Measurements from ENCODE around the gene JHY. TPM values are rescaled to one million over a fixed set of nuclear protein-coding genes. Genes with fewer than 3 reads are reported as not detected.
"Not testable (repeated sequence)": the region's sequence is repeated elsewhere in the genome, so short reads cannot be mapped to it uniquely, and the experiment has no call there.

Gene JHY
- total and polyA plus RNA-seq, 3 experiments from 2014 or later: 4.3 to 7.6 (median 4.9) TPM

DNA sequence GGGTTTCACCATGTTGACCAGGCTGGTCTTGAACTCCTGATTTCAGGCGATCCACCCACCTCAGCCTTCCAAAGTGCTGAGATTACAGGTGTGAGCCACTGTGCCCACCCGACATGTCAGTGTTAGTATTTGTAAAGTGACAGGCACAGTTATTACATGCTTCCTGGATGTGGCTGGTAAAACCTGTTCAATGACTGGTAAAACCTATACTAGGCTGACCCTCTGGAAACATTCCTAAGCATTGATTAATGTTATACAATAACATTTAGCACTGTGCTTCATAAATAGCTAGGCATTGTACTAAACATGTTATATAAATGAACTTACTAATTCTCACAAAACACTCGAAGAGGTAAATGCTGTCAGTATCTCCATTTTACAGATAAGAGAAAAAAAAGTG, 20.9 kb upstream of the JHY start:
- H3K4me3 ChIP-seq (ENCODE audit: low read length): no peak overlapping the region

DNA sequence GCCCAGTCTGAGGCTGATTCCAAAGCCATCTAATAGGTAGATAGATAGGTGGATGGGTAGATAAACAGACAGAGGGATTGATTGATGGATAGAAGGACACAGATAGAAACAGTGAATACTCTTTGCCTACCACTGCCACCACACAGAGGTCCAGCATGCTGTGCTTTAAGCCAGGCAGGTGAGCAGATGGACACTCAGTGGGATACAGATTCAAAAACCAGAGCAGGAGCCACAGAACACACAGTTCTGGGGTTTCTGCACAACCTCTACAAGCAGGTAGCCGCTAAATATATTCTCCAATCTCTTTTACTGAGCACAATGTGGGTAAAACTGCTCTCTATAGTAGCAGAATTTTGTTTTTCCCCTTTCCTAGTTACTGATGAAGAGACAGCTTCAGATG, 20.5 kb upstream of the JHY start:
- H3K27ac ChIP-seq (ENCODE audit: low read depth, low read length): no peak overlapping the region
- H3K4me1 ChIP-seq (ENCODE audit: insufficient read depth, low read length): no peaks in the 10 kb centered on the region
- Mint-ChIP-seq H3K4me3 (no peak overlapping the region), H3K9me3 (no peaks in the 10 kb centered on the region), H3K27ac (peak overlapping the region in 4 of 8 donors; percentile 1 to 57 (median 4)), H3K27me3 (no peaks in the 10 kb centered on the region), H3K36me3 (peaks cover 17 to 82% (median 36%) of the 10 kb centered on the region in 3 donors), H3K4me1 (peaks cover 0 to 15% (median 8%) of the 10 kb centered on the region in 3 donors)
- H3K36me3 ChIP-seq (ENCODE audit: insufficient read depth, low read length): peaks cover 13% of the 10 kb centered on the region
- ChIA-PET POLR2A (interaction anchor here (0.9 kb wide), 1 partner anchor 200 kb away, joined by 3 read pairs; the partner anchor contains the start of gene HSPA8), CTCF (interaction anchor here (1.0 to 2.9 kb wide), 6 partner anchors 9 to 197 kb away, joined by 3 to 15 read pairs (median 6); no protein-coding TSS in a partner anchor)
- DNase-seq: no peak
- no peaks in the 10 kb centered on the region for H3K9me3 ChIP-seq (ENCODE audit: low read length)
- no peak overlapping the region for H3K4me3 ChIP-seq (ENCODE audit: low read length)
- H3K27me3 ChIP-seq (ENCODE audit: insufficient read depth, low read length, poor library complexity, severe bottlenecking): no peaks in the 10 kb centered on the region

More for the DNA sequence above, 20.9 kb upstream of the JHY start:
- Mint-ChIP-seq H3K27ac (peak overlapping the region in 3 of 8 donors; percentile 2 to 57 (median 6)), H3K4me1 (peaks cover 3 to 19% (median 12%) of the 10 kb centered on the region in 3 donors), H3K9me3 (no peaks in the 10 kb centered on the region), H3K4me3 (no peak overlapping the region), H3K27me3 (no peaks in the 10 kb centered on the region), H3K36me3 (peaks cover 14 to 82% (median 33%) of the 10 kb centered on the region in 3 donors)
- ChIA-PET POLR2A (no interaction called here), CTCF (interaction anchor here (1.1 to 3.6 kb wide), 4 partner anchors 9 to 161 kb away, joined by 3 to 14 read pairs (median 7); no protein-coding TSS in a partner anchor)
- peaks cover 12% of the 10 kb centered on the region for H3K36me3 ChIP-seq (ENCODE audit: insufficient read depth, low read length)
- no peak overlapping the region for H3K27ac ChIP-seq (ENCODE audit: low read depth, low read length)
- H3K4me1 ChIP-seq (ENCODE audit: insufficient read depth, low read length): peaks cover under 1% of the 10 kb centered on the region
- H3K9me3 ChIP-seq (ENCODE audit: low read length): no peaks in the 10 kb centered on the region
- H3K27me3 ChIP-seq (ENCODE audit: insufficient read depth, low read length, poor library complexity, severe bottlenecking): no peaks in the 10 kb centered on the region
- DNase-seq: no peak

DNA sequence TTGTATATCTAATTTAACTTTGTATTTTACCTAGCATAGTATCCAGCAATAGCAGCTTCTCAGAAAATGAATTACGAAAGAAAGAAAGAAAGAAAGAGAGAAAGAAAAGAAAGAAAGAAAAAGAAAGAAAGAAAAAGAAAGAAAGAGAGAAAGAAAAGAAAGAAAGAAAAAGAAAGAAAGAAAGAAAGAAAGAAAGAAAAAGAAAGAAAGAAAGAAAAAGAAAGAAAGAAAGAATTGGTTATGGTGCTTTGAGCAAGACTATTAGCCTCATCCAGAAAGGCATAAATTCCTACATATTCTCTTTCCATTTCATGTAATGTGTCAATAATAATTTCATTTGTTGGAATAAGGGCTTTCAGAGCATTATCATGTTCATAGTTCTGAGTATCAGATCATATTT, 19.4 kb upstream of the JHY start:
- not testable (repeated sequence) for H3K9me3 Mint-ChIP-seq; H3K27me3 Mint-ChIP-seq; H3K4me1 Mint-ChIP-seq; H3K4me3 Mint-ChIP-seq; H3K4me3 ChIP-seq (ENCODE audit: low read length); H3K4me1 ChIP-seq (ENCODE audit: insufficient read depth, low read length); H3K27ac ChIP-seq (ENCODE audit: low read depth, low read length); H3K9me3 ChIP-seq (ENCODE audit: low read length); H3K27me3 ChIP-seq (ENCODE audit: insufficient read depth, low read length, poor library complexity, severe bottlenecking); DNase-seq
- ChIA-PET CTCF (interaction anchor here (0.6 to 2.9 kb wide), 14 partner anchors 10 to 207 kb away, joined by 3 to 21 read pairs (median 6); no protein-coding TSS in a partner anchor), POLR2A (interaction anchor here (0.9 kb wide), 1 partner anchor 199 kb away, joined by 3 read pairs; the partner anchor contains the start of gene HSPA8)
- Mint-ChIP-seq H3K27ac (peak overlapping the region in 2 of 8 donors; percentile 34 to 55), H3K36me3 (peaks cover 27 to 84% (median 43%) of the 10 kb centered on the region in 3 donors)
- H3K36me3 ChIP-seq (ENCODE audit: insufficient read depth, low read length): peaks cover 18% of the 10 kb centered on the region

DNA sequence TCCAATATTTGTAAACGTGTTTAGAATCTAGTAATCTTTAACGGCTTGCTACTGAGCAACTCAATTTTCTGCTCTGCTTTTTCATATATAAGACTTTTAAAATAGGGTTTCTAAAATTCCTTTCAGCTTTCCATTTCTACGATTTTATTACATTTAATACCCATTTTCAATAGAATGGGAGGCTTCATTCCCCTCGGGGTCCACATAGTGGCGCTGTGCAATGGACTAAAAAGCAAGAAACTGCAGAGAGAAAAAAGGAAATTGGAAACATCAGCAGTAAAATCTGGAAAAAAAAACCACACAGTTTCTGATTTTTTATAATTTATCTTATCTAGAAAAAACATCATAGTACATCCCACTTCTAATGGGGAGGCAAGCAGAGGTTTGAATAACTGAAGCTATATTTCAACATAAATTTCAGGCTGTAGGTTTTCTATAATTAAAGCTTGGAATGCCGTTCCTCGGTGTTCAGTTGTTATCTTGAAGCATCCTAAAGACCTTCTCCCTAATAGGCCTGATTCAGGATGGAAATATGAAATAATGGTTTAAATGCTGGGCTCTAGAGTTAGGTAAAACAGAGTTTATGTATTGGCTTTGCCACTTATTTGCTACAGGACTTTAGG, 18.7 kb upstream of the JHY start:
- ChIA-PET POLR2A (no interaction called here), CTCF (interaction anchor here (0.6 to 2.9 kb wide), 14 partner anchors 10 to 206 kb away, joined by 3 to 21 read pairs (median 5); no protein-coding TSS in a partner anchor)
- Mint-ChIP-seq H3K27ac (peak overlapping the region in 1 of 8 donors; percentile 70), H3K36me3 (peaks cover 28 to 82% (median 43%) of the 10 kb centered on the region in 3 donors), H3K27me3 (no peaks in the 10 kb centered on the region), H3K4me1 (peaks cover 0 to 10% (median 4%) of the 10 kb centered on the region in 3 donors), H3K4me3 (no peak overlapping the region), H3K9me3 (no peaks in the 10 kb centered on the region)
- H3K27ac ChIP-seq (ENCODE audit: low read depth, low read length): no peak overlapping the region
- no peak overlapping the region for H3K4me3 ChIP-seq (ENCODE audit: low read length)
- H3K36me3 ChIP-seq (ENCODE audit: insufficient read depth, low read length): peaks cover 18% of the 10 kb centered on the region
- no peaks in the 10 kb centered on the region for H3K27me3 ChIP-seq (ENCODE audit: insufficient read depth, low read length, poor library complexity, severe bottlenecking)
- no peaks in the 10 kb centered on the region for H3K9me3 ChIP-seq (ENCODE audit: low read length)
- DNase-seq: peak in 1 of 5 donors; percentile 53
- H3K4me1 ChIP-seq (ENCODE audit: insufficient read depth, low read length): no peaks in the 10 kb centered on the region

DNA sequence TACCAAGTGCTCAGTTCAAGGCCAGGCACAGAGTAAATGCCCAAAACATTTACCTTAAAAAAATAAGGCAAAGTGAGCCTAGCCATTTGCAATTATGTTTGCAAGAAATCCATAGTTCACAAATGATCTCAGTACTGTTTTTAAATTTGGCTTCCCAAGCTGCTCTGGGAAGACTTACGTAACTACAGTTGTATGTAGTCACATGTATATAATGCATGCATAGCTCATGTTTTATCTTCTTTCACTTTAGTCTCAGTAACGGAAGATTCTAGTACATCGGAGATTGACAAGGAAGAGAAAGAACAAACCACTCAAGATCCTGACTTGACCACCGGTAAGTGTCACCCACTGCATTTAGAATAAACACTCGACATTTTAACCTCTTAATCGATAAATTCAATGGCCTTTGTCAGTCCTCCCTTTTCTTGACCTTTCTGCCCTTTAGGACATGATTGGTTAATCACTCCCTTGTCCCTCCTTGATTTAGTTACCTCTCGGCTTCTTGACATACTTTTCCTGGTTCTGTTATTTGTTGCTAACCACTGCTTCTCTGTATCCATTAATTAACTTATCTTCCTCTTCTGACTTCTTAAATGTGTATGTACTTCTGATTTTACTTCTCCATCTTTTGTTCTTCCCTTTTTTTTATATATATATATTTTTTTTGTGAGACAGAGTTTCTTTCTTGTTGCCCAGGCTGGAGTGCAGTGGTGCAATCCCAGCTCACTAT, 18.0 kb upstream of the JHY start:
- Mint-ChIP-seq H3K4me1 (peaks cover 0 to 13% (median 4%) of the 10 kb centered on the region in 3 donors), H3K36me3 (peaks cover 28 to 84% (median 48%) of the 10 kb centered on the region in 3 donors), H3K27ac (peak overlapping the region in 1 of 8 donors; percentile 32), H3K4me3 (no peak overlapping the region), H3K9me3 (no peaks in the 10 kb centered on the region), H3K27me3 (no peaks in the 10 kb centered on the region)
- H3K36me3 ChIP-seq (ENCODE audit: insufficient read depth, low read length): peaks cover 18% of the 10 kb centered on the region
- H3K9me3 ChIP-seq (ENCODE audit: low read length): no peaks in the 10 kb centered on the region
- POLR2A ChIA-PET: no interaction called here
- no peak overlapping the region for H3K4me3 ChIP-seq (ENCODE audit: low read length)
- DNase-seq: no peak
- no peak overlapping the region for H3K27ac ChIP-seq (ENCODE audit: low read depth, low read length)
- H3K27me3 ChIP-seq (ENCODE audit: insufficient read depth, low read length, poor library complexity, severe bottlenecking): no peaks in the 10 kb centered on the region
- H3K4me1 ChIP-seq (ENCODE audit: insufficient read depth, low read length): no peaks in the 10 kb centered on the region
- CTCF ChIA-PET: interaction anchor here (0.6 to 2.9 kb wide), 13 partner anchors 9 to 205 kb away, joined by 3 to 21 read pairs (median 6); no protein-coding TSS in a partner anchor

DNA sequence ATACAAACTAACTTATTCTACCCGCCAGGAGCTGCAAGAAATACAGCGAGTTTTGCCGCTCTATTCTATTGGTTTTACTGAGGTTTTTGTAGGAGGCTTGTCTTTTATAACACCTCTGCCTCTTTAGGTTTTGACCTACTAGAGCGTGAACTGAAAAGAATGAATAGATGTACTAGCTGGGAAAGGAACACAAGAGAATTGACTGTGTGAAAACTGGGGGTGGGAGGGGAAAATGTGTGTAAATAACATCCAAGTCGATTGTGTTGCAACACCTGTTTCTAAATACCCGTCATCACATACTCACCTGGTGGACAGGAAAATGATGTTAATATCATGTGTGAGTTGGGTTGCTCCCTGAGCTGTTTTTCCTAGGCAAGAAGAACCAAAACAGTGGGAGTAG, 12.9 kb upstream of the JHY start:
- H3K36me3 ChIP-seq (ENCODE audit: insufficient read depth, low read length): peaks cover 14% of the 10 kb centered on the region
- Mint-ChIP-seq H3K36me3 (peaks cover 23 to 77% (median 45%) of the 10 kb centered on the region in 3 donors), H3K27ac (peak overlapping the region in 7 of 8 donors; percentile 0 to 82 (median 55)), H3K4me1 (peaks cover 0 to 18% (median 3%) of the 10 kb centered on the region in 3 donors), H3K4me3 (no peak overlapping the region), H3K27me3 (no peaks in the 10 kb centered on the region), H3K9me3 (no peaks in the 10 kb centered on the region)
- no peak for DNase-seq
- H3K27ac ChIP-seq (ENCODE audit: low read depth, low read length): no peak overlapping the region
- H3K9me3 ChIP-seq (ENCODE audit: low read length): no peaks in the 10 kb centered on the region
- POLR2A ChIA-PET: no interaction called here
- no peaks in the 10 kb centered on the region for H3K4me1 ChIP-seq (ENCODE audit: insufficient read depth, low read length)
- CTCF ChIA-PET: interaction anchor here (1.2 to 2.0 kb wide), 3 partner anchors 11 to 151 kb away, joined by 3 to 6 read pairs (median 3); no protein-coding TSS in a partner anchor
- no peaks in the 10 kb centered on the region for H3K27me3 ChIP-seq (ENCODE audit: insufficient read depth, low read length, poor library complexity, severe bottlenecking)
- no peak overlapping the region for H3K4me3 ChIP-seq (ENCODE audit: low read length)

DNA sequence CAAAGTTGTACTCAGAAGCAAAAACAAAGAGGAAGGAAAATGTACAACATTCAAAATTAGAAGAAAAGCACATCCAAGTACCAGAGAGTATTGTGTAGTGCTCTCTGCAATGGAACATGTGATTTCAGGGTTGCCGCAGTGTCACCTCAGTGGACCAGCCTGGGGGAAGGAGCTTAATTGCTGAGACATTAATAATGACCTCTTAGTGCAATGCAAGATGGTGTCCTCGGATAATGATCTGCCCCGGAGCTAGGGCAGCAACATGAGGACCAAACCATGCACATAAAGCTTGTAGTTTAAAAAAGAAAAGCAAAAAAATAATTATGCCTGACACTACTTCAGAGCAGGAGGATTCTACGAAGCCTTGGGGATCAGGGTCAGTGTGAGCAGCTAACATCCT, 11.3 kb upstream of the JHY start:
- no peaks in the 10 kb centered on the region for H3K4me1 ChIP-seq (ENCODE audit: insufficient read depth, low read length)
- H3K27me3 Mint-ChIP-seq: peaks cover 0 to 1% of the 10 kb centered on the region in 2 donors
- ChIA-PET CTCF (interaction anchor here (0.9 to 1.5 kb wide), 3 partner anchors 12 to 76 kb away, joined by 3 read pairs; no protein-coding TSS in a partner anchor), POLR2A (interaction anchor here (1.2 kb wide), 1 partner anchor 27 kb away, joined by 3 read pairs; no protein-coding TSS in a partner anchor)
- H3K4me3 ChIP-seq (ENCODE audit: low read length): no peak overlapping the region
- no peak for DNase-seq
- H3K9me3 ChIP-seq (ENCODE audit: low read length): no peaks in the 10 kb centered on the region
- H3K36me3 ChIP-seq (ENCODE audit: insufficient read depth, low read length): peaks cover 5% of the 10 kb centered on the region
- no peak overlapping the region for H3K27ac ChIP-seq (ENCODE audit: low read depth, low read length)
- no peak overlapping the region for H3K27ac Mint-ChIP-seq
- no peaks in the 10 kb centered on the region for H3K9me3 Mint-ChIP-seq
- peaks cover 14 to 61% (median 32%) of the 10 kb centered on the region in 3 donors for H3K36me3 Mint-ChIP-seq
- H3K4me3 Mint-ChIP-seq: no peak overlapping the region
- H3K4me1 Mint-ChIP-seq: peaks cover 0 to 18% (median 0%) of the 10 kb centered on the region in 3 donors
- no peaks in the 10 kb centered on the region for H3K27me3 ChIP-seq (ENCODE audit: insufficient read depth, low read length, poor library complexity, severe bottlenecking)

All from CD8-positive, alpha-beta memory T cell (primary cell).